ENCODE data around the gene FLYWCH2.

The FLYWCH2 gene

DNA sequence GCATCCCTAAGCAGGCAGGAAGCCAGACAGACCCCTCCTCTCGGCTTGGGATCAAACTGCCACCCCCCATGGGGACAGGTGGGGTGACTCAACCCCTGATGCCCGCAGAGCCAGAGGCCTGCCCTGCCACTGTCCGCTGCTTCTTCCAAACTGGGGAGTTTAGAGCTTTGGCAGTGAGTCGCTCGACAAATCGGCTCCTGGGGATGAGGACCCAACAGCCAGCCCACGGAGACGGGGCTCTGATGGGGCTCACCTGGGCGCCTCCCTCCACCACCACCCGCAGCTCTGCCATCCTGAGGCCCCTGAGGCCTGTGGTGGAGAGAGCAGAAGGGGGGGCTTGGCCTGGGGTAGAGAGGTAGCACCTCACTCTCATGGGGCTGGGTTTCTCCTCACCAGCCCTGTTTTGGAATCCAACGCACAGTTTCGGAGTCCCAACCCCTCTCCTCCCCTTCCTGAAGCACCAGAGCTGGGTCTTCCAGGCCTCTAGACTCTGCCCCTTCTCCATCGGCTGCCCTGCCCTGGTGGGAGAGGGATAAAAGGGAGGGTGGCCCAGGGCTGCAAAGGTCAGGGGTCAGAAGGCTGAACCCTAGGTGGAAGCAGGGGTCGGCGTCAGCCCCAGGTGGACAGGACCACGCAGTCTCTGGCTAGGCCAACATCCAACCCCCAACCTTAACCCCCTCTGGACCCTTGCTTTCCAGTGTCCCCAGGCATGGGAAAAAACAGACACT lies 30.8 kb upstream of the FLYWCH2 start:
- DNase-seq, result peak in 1 of 2 donors; percentile 56
- Histone ChIP-seq H3K36me3 (peaks cover 0 to 15% (median 0%) of the 10 kb centered on the region in 3 donors), H3K4me1 (peaks cover 0 to 3% (median 0%) of the 10 kb centered on the region in 4 donors), H3K9me3 (no peaks in the 10 kb centered on the region), H3K4me3 (no peak overlapping the region), H3K27ac (no peak overlapping the region), H3K27me3 (peaks cover 0 to 62% of the 10 kb centered on the region in 2 donors)
- TF ChIP-seq, protein P1, sequence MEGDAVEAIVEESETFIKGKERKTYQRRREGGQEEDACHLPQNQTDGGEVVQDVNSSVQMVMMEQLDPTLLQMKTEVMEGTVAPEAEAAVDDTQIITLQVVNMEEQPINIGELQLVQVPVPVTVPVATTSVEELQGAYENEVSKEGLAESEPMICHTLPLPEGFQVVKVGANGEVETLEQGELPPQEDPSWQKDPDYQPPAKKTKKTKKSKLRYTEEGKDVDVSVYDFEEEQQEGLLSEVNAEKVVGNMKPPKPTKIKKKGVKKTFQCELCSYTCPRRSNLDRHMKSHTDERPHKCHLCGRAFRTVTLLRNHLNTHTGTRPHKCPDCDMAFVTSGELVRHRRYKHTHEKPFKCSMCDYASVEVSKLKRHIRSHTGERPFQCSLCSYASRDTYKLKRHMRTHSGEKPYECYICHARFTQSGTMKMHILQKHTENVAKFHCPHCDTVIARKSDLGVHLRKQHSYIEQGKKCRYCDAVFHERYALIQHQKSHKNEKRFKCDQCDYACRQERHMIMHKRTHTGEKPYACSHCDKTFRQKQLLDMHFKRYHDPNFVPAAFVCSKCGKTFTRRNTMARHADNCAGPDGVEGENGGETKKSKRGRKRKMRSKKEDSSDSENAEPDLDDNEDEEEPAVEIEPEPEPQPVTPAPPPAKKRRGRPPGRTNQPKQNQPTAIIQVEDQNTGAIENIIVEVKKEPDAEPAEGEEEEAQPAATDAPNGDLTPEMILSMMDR (IDR thresholded peaks at IDR 0.05), result no peak
- intact Hi-C loops (cut with DNase I; ENCODE audit: low total_unique reads), result loop anchor here (10.0 kb wide), 1 partner anchor 117 kb away; no protein-coding TSS in a partner anchor

DNA sequence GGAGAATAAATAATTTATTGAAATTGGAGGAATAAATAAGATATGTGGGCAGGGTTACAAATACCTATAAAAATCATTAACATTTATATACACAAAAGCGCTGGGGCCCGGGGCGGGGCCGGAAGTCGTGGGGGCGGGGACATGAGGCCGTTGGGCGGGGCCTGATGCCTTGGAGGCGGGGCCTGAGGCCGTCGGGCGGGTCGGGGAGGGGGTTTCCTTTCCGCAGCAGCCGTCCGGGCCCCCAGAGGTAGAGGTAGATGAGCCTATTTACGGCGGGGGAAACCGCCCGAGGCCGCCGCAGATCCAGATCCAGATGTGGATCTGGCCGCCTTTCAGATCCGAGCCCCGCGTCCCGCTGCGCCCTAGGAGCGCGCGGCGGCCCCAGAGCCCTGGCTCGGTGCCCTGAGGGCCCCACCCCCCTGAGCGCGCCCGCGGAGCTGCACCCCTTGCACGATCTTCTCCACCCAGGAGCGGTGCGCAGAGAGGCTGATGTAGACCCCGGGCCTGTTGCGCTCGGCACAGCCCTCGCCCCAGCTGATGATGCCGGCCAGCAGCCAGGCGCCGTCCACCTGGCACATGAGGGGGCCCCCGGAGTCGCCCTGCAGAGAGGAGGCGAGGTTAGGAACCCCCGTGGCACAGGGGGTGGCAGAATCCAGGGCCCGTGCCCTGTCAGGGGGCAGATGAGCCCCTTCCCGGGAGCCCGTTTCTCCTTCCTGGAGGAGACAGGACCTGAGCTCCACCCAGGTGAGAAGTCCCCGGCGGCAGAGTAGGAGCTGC lies 30.1 kb upstream of the FLYWCH2 start:
- H3K27me3 ChIP-seq, result peaks cover 0 to 67% of the 10 kb centered on the region in 2 donors
- no peaks in the 10 kb centered on the region for H3K9me3 ChIP-seq
- peak in 1 of 2 donors; percentile 57 for DNase-seq
- H3K27ac ChIP-seq, result no peak overlapping the region
- TF ChIP-seq, protein P1 (IDR thresholded peaks at IDR 0.05), result no peak
- intact Hi-C loops (cut with DNase I; ENCODE audit: low total_unique reads), result loop anchor here (10.0 kb wide), 1 partner anchor 118 kb away; no protein-coding TSS in a partner anchor
- H3K36me3 ChIP-seq, result peaks cover 0 to 15% (median 0%) of the 10 kb centered on the region in 3 donors
- no peak overlapping the region for H3K4me3 ChIP-seq
- peaks cover 0 to 11% (median 1%) of the 10 kb centered on the region in 4 donors for H3K4me1 ChIP-seq

DNA sequence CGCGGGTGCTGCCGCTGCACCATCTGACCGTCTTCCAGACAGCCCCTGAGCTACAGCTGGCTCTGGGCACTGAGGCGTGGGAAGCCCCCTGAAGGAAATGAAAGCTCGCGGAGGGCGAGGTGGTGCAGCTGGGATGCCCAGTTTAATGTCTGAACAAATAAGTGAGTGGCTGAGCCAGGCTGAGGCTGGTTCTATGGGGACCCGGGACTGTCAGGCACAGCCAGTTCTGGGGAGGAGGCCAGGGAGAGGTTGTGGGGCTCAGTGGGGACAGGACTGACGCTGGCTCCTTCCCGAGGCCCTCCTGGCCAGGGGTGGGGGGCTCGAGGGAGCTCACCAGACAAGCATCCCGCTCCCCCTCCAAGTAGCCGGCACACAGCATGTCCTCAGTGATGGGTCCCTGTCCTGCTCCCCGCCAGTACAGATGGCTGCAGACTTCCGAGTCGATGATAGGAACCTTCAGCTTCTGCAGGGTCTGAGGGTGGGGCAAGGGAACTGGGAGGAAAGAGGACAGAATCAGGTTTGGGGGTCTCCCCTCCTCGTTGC lies 29.4 kb upstream of the FLYWCH2 start:
- H3K4me1 ChIP-seq, result peaks cover 0 to 13% (median 1%) of the 10 kb centered on the region in 4 donors
- DNase-seq, result peak in 1 of 2 donors; percentile 49
- H3K27me3 ChIP-seq, result peaks cover 0 to 72% of the 10 kb centered on the region in 2 donors
- intact Hi-C loops (cut with DNase I; ENCODE audit: low total_unique reads), result loop anchor here (10.0 kb wide), 1 partner anchor 119 kb away; no protein-coding TSS in a partner anchor
- TF ChIP-seq, protein P1 (IDR thresholded peaks at IDR 0.05), result no peak
- peaks cover 0 to 15% (median 0%) of the 10 kb centered on the region in 3 donors for H3K36me3 ChIP-seq
- no peak overlapping the region for H3K4me3 ChIP-seq
- no peak overlapping the region for H3K27ac ChIP-seq
- H3K9me3 ChIP-seq, result no peaks in the 10 kb centered on the region

DNA sequence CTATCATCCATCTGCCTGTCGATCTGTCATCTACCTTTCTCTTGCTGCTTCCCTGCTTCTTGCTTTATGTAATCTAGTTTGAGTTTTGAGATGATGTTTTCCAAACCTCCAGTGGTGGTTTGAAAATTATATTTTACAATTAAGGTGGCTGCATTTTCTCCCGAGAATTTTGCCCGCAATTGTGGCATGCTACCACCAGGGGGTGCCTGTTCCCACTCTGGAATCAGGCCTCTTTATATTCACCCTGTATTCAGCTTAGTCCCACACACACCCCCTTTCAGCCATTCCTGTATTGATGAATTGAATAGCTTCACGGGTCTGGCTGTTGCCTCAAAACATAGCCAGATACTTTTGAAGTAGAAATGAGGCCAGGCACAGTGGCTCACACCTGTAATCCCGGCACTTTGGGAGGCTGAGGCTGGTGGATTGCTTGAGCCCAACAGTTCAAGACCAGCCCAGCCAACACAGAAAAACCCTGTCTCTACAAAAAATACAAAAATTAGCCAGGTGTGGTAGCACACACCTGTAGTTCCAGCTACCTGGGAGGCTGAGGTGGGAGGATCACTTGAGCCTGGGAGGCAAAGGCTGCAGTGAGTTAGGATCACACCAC lies 28.2 kb upstream of the FLYWCH2 start:
- intact Hi-C loops (cut with DNase I; ENCODE audit: low total_unique reads), result loop anchor here (10.0 kb wide), 1 partner anchor 120 kb away; no protein-coding TSS in a partner anchor
- Histone ChIP-seq H3K4me3 (no peak overlapping the region), H3K36me3 (peaks cover 0 to 15% (median 0%) of the 10 kb centered on the region in 3 donors), H3K27ac (no peak overlapping the region), H3K9me3 (no peaks in the 10 kb centered on the region), H3K4me1 (peaks cover 0 to 13% (median 1%) of the 10 kb centered on the region in 4 donors), H3K27me3 (peaks cover 0 to 69% of the 10 kb centered on the region in 2 donors)
- TF ChIP-seq, protein P1 (IDR thresholded peaks at IDR 0.05), result no peak
- no peak for DNase-seq

DNA sequence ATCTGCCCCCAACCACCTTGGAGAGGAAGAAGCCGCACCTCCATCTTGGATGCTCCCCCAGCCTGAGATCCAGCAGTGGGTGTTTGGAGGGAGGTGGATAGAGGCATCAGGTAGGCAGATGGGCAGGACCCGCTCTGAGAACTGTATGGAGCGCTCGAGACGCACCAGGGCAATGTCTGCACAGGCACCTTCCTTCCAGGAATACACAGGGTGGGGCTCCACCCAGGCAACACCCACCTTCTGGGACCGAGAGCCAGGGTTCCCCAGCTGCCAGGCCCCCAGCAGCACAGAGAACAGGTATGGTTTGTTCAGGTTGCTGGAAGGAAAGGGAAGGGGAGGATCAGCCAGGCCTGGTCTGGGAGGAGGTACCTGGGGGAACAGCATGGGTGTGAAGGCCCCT lies 27.5 kb upstream of the FLYWCH2 start:
- intact Hi-C loops (cut with DNase I; ENCODE audit: low total_unique reads), result loop anchor here (10.0 kb wide), 1 partner anchor 121 kb away; no protein-coding TSS in a partner anchor
- DNase-seq, result peak in 1 of 2 donors; percentile 53
- H3K4me1 ChIP-seq, result peaks cover 0 to 13% (median 1%) of the 10 kb centered on the region in 4 donors
- H3K36me3 ChIP-seq, result peaks cover 0 to 15% (median 0%) of the 10 kb centered on the region in 3 donors
- peaks cover 0 to 69% of the 10 kb centered on the region in 2 donors for H3K27me3 ChIP-seq
- no peak overlapping the region for H3K27ac ChIP-seq
- TF ChIP-seq, protein P1 (IDR thresholded peaks at IDR 0.05), result no peak
- no peak overlapping the region for H3K4me3 ChIP-seq
- peaks cover 0 to 2% (median 0%) of the 10 kb centered on the region in 3 donors for H3K9me3 ChIP-seq
